ENCODE measurements around the gene IL36RN. TPM values are rescaled to one million over a fixed set of nuclear protein-coding genes. Genes with fewer than 3 reads are reported as not detected.

Gene IL36RN
- total RNA-seq, 1 experiment from 2014 or later = 0.12 TPM

GRCh38 chr2:113079131-113079530, 20.1 kb downstream of the IL36RN start:
- Mint-ChIP-seq H3K4me3 (ENCODE audit: low read depth, unreplicated experiment) (no peak overlapping the region), H3K27ac (ENCODE audit: unreplicated experiment) (peak overlapping the region; percentile 95), H3K27me3 (ENCODE audit: unreplicated experiment) (no peaks in the 10 kb centered on the region), H3K36me3 (ENCODE audit: insufficient read depth, unreplicated experiment) (peaks cover 21% of the 10 kb centered on the region), H3K9me3 (ENCODE audit: low read depth, unreplicated experiment) (no peaks in the 10 kb centered on the region), H3K4me1 (ENCODE audit: low read depth, unreplicated experiment) (peaks cover 46% of the 10 kb centered on the region)
- DNase-seq = no peak
- CTCF ChIA-PET = interaction anchor here (1.2 to 1.9 kb wide), 7 partner anchors 39 to 162 kb away, joined by 3 to 37 read pairs (median 8); no protein-coding TSS in a partner anchor
- intact Hi-C loops (cut with micrococcal nuclease; ENCODE audit: unreplicated experiment) = loop anchor here (2.0 kb wide), 1 partner anchor 36 kb away; no protein-coding TSS in a partner anchor
- no TSS peak for BruUV-seq (replicated peaks)
- TF ChIP-seq, protein P1, sequence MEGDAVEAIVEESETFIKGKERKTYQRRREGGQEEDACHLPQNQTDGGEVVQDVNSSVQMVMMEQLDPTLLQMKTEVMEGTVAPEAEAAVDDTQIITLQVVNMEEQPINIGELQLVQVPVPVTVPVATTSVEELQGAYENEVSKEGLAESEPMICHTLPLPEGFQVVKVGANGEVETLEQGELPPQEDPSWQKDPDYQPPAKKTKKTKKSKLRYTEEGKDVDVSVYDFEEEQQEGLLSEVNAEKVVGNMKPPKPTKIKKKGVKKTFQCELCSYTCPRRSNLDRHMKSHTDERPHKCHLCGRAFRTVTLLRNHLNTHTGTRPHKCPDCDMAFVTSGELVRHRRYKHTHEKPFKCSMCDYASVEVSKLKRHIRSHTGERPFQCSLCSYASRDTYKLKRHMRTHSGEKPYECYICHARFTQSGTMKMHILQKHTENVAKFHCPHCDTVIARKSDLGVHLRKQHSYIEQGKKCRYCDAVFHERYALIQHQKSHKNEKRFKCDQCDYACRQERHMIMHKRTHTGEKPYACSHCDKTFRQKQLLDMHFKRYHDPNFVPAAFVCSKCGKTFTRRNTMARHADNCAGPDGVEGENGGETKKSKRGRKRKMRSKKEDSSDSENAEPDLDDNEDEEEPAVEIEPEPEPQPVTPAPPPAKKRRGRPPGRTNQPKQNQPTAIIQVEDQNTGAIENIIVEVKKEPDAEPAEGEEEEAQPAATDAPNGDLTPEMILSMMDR (IDR thresholded peaks at IDR 0.05; ENCODE audit: unreplicated experiment) = no peak

GRCh38 chr2:113080134-113080533, 21.1 kb downstream of the IL36RN start:
- BruUV-seq (replicated peaks) = no TSS peak
- CTCF ChIA-PET = interaction anchor here (0.6 to 1.9 kb wide), 23 partner anchors 11 to 310 kb away, joined by 3 to 37 read pairs (median 4); no protein-coding TSS in a partner anchor
- Mint-ChIP-seq H3K9me3 (ENCODE audit: low read depth, unreplicated experiment) (no peaks in the 10 kb centered on the region), H3K27ac (ENCODE audit: unreplicated experiment) (peak overlapping the region; percentile 95), H3K4me1 (ENCODE audit: low read depth, unreplicated experiment) (peaks cover 54% of the 10 kb centered on the region), H3K4me3 (ENCODE audit: low read depth, unreplicated experiment) (no peak overlapping the region), H3K27me3 (ENCODE audit: unreplicated experiment) (no peaks in the 10 kb centered on the region), H3K36me3 (ENCODE audit: insufficient read depth, unreplicated experiment) (peaks cover 21% of the 10 kb centered on the region)
- peak; percentile 77 for DNase-seq
- TF ChIP-seq, protein P1 (IDR thresholded peaks at IDR 0.05; ENCODE audit: unreplicated experiment) = peak; percentile 75
- intact Hi-C loops (cut with micrococcal nuclease; ENCODE audit: unreplicated experiment) = loop anchor here (5.0 kb wide), 2 partner anchors 57 to 312 kb away; no protein-coding TSS in a partner anchor

DNA sequence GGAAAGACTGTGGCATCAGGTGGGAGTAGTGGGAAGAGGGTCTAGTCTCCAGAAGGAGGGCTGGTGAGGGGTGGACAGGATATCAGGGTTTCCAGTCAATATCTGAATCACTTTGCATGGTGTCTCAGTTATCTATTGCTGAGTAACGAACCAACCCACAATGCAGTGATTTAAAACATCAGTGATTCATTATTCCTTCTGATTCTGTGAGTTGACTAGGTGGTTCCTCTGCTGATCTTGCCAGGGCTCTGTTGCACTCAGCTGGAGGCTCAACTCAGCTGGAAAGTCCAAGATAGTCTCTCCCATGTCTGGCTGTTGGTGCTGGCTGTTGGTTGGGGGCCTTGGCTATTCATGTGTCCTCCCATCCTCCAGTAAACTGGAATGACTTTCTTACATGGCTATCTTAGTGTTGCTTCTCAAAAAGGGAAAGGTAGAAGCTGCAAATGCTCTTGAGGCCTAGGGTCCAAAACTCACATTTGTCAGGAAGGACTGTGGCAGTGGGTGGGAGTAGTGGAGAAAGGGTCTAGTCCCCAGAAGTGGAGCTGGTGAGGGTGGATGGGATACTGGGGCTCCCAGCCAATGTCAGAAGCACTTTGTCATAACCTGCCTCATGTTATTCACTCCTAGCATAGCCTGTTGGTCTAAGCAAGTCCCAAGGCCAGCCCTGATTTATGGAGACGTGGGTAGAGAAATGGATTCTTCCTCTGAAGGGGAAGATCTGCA, 22.7 kb downstream of the IL36RN start:
- Mint-ChIP-seq H3K36me3 (ENCODE audit: insufficient read depth, unreplicated experiment) (peaks cover 21% of the 10 kb centered on the region), H3K9me3 (ENCODE audit: low read depth, unreplicated experiment) (no peaks in the 10 kb centered on the region), H3K27ac (ENCODE audit: unreplicated experiment) (no peak overlapping the region), H3K27me3 (ENCODE audit: unreplicated experiment) (no peaks in the 10 kb centered on the region), H3K4me1 (ENCODE audit: low read depth, unreplicated experiment) (peaks cover 57% of the 10 kb centered on the region), H3K4me3 (ENCODE audit: low read depth, unreplicated experiment) (no peak overlapping the region)
- TF ChIP-seq, protein P1 (IDR thresholded peaks at IDR 0.05; ENCODE audit: unreplicated experiment) = no peak
- intact Hi-C loops (cut with micrococcal nuclease; ENCODE audit: unreplicated experiment) = loop anchor here (5.0 kb wide), 2 partner anchors 56 to 311 kb away; no protein-coding TSS in a partner anchor
- no TSS peak for BruUV-seq (replicated peaks)
- DNase-seq = no peak
- CTCF ChIA-PET = no interaction called here

GRCh38 chr2:113083296-113083695, 24.3 kb downstream of the IL36RN start:
- H3K4me1 Mint-ChIP-seq (ENCODE audit: low read depth, unreplicated experiment) = peaks cover 41% of the 10 kb centered on the region
- BruUV-seq (replicated peaks) = no TSS peak
- no peaks in the 10 kb centered on the region for H3K27me3 Mint-ChIP-seq (ENCODE audit: unreplicated experiment)
- CTCF ChIA-PET = no interaction called here
- intact Hi-C loops (cut with micrococcal nuclease; ENCODE audit: unreplicated experiment) = loop anchor here (5.0 kb wide), 2 partner anchors 54 to 309 kb away; no protein-coding TSS in a partner anchor
- TF ChIP-seq, protein P1 (IDR thresholded peaks at IDR 0.05; ENCODE audit: unreplicated experiment) = no peak
- no peak overlapping the region for H3K27ac Mint-ChIP-seq (ENCODE audit: unreplicated experiment)
- H3K9me3 Mint-ChIP-seq (ENCODE audit: low read depth, unreplicated experiment) = no peaks in the 10 kb centered on the region
- DNase-seq = no peak
- peaks cover 12% of the 10 kb centered on the region for H3K36me3 Mint-ChIP-seq (ENCODE audit: insufficient read depth, unreplicated experiment)
- no peak overlapping the region for H3K4me3 Mint-ChIP-seq (ENCODE audit: low read depth, unreplicated experiment)

Measured in Calu3 (cell line).